ENCODE measurements around the gene BEX1. TPM values are rescaled to one million over a fixed set of nuclear protein-coding genes. Genes with fewer than 3 reads are reported as not detected.
A peak's percentile ranks its signal among the peaks of the same experiment; 100 is the strongest.

The BEX1 gene
- total RNA-seq, 2 donors from 2014 or later, result 83.6 to 144 TPM

DNA sequence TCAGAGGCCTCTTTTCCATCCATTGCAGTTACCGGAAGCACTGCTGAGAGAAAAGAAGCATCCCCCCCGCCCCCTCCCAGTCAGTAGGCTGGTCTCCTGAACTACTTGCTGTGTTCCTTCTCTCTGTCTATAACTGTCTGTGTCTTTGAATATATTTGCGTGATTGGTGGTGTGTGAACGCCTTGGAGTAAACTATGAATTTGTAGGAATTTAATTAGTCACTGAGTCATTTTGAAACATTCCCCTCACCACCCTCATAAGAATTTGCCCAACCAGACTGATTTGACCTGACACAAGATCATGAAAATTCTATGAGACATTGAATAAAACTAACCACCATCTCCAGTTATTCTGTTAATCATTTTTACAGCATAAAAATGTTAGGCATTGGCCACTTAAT lies 35.7 kb upstream of the BEX1 start:
- no peaks in the 10 kb centered on the region for H3K36me3 ChIP-seq (ENCODE audit: control insufficient read depth, insufficient read depth, low read length)
- Mint-ChIP-seq H3K27ac (no peak overlapping the region), H3K36me3 (ENCODE audit: low read depth) (no peaks in the 10 kb centered on the region), H3K4me1 (peaks cover 16% of the 10 kb centered on the region), H3K9me3 (peaks cover 50% of the 10 kb centered on the region), H3K4me3 (no peak overlapping the region), H3K27me3 (ENCODE audit: insufficient read depth) (no peaks in the 10 kb centered on the region)
- H3K27ac ChIP-seq (ENCODE audit: low read depth, low read length), result no peak overlapping the region
- no peak overlapping the region for H3K4me3 ChIP-seq (ENCODE audit: low read length)
- DNase-seq, result no peak
- WGBS, 2 experiments (ENCODE audit: insufficient coverage in 1 of 2, insufficient read length in 1 of 2), result 83% methylated on average over 2 of the region's 4 CpGs; no CpG with 5 or more reads in 1 of the 2 experiments
- no peaks in the 10 kb centered on the region for H3K4me1 ChIP-seq (ENCODE audit: control insufficient read depth, insufficient read depth, low read length)
- no peaks in the 10 kb centered on the region for H3K27me3 ChIP-seq (ENCODE audit: control insufficient read depth, insufficient read depth, low read length, poor library complexity, severe bottlenecking)
- H3K9me3 ChIP-seq (ENCODE audit: control insufficient read depth, low read length), result no peaks in the 10 kb centered on the region
- TF ChIP-seq, protein P1, sequence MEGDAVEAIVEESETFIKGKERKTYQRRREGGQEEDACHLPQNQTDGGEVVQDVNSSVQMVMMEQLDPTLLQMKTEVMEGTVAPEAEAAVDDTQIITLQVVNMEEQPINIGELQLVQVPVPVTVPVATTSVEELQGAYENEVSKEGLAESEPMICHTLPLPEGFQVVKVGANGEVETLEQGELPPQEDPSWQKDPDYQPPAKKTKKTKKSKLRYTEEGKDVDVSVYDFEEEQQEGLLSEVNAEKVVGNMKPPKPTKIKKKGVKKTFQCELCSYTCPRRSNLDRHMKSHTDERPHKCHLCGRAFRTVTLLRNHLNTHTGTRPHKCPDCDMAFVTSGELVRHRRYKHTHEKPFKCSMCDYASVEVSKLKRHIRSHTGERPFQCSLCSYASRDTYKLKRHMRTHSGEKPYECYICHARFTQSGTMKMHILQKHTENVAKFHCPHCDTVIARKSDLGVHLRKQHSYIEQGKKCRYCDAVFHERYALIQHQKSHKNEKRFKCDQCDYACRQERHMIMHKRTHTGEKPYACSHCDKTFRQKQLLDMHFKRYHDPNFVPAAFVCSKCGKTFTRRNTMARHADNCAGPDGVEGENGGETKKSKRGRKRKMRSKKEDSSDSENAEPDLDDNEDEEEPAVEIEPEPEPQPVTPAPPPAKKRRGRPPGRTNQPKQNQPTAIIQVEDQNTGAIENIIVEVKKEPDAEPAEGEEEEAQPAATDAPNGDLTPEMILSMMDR (conservative IDR thresholded peaks at IDR 0.05), result no peak
- H3K9ac ChIP-seq (ENCODE audit: extremely low read depth, low read length, poor library complexity, severe bottlenecking), result no peak overlapping the region

DNA sequence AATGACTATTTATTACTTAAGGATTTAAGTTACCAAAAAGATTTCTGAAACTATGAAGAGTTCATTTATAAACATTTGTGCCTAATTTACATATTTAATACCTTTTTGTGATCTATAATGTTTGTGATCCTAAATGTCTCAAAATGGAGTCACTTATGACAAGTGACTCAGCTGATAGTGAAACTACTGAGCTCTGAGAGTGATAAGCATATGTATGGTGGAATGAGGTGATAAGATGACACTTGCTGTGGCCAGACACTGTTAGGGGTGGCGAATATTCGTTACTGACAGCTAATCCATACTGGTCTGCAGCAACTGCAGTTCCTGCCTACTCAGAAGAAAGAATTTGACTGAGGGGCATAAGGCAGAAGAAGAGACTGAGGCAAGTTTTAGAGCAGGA lies 34.5 kb upstream of the BEX1 start:
- Mint-ChIP-seq H3K4me1 (peaks cover 16% of the 10 kb centered on the region), H3K9me3 (peaks cover 52% of the 10 kb centered on the region), H3K27ac (no peak overlapping the region), H3K36me3 (ENCODE audit: low read depth) (no peaks in the 10 kb centered on the region), H3K27me3 (ENCODE audit: insufficient read depth) (no peaks in the 10 kb centered on the region), H3K4me3 (no peak overlapping the region)
- 17 to 64% methylated on average over 1 to 2 of the region's 2 CpGs for WGBS, 2 experiments (ENCODE audit: insufficient coverage in 1 of 2, insufficient read length in 1 of 2)
- H3K27me3 ChIP-seq (ENCODE audit: control insufficient read depth, insufficient read depth, low read length, poor library complexity, severe bottlenecking), result no peaks in the 10 kb centered on the region
- no peaks in the 10 kb centered on the region for H3K36me3 ChIP-seq (ENCODE audit: control insufficient read depth, insufficient read depth, low read length)
- no peak overlapping the region for H3K9ac ChIP-seq (ENCODE audit: extremely low read depth, low read length, poor library complexity, severe bottlenecking)
- H3K27ac ChIP-seq (ENCODE audit: low read depth, low read length), result no peak overlapping the region
- H3K4me1 ChIP-seq (ENCODE audit: control insufficient read depth, insufficient read depth, low read length), result no peaks in the 10 kb centered on the region
- no peak overlapping the region for H3K4me3 ChIP-seq (ENCODE audit: low read length)
- no peaks in the 10 kb centered on the region for H3K9me3 ChIP-seq (ENCODE audit: control insufficient read depth, low read length)
- peak; percentile 49 for DNase-seq
- TF ChIP-seq, protein P1 (conservative IDR thresholded peaks at IDR 0.05), result no peak

DNA sequence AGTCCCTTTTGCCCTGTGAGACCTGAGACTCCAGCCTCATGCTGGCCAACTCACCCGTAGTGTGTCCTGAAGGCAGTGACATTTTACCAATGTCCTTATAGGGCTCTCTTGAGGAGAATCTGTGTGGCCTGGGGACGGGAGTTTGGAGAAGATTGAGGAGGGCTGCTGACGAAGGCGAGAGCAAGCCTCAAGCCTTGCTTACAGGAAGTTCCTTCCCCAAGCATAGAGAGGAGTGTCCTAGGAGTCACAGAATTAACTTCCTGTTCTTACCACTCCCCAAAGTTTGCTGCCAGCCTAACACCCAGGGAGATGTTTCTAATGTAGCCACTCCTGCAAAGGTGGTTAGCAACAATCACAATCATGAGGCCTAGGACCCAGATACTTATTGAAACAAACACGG lies 29.0 kb upstream of the BEX1 start, which contains the start of gene NXF3:
TSS of gene NXF3 (minus strand) at position 202 of the 400 bp plus-strand sequence. CDS start at position 82, 120 bp downstream.
- Mint-ChIP-seq H3K9me3 (peaks cover 36% of the 10 kb centered on the region), H3K4me3 (no peak within 1 kb of the TSS), H3K4me1 (no peaks in the 10 kb centered on the region), H3K36me3 (ENCODE audit: low read depth) (no peaks in the 10 kb centered on the region), H3K27ac (no peak within 1 kb of the TSS), H3K27me3 (ENCODE audit: insufficient read depth) (no peaks in the 10 kb centered on the region)
- no peak within 1 kb of the TSS for H3K4me3 ChIP-seq (ENCODE audit: low read length)
- H3K36me3 ChIP-seq (ENCODE audit: control insufficient read depth, insufficient read depth, low read length), result no peaks in the 10 kb centered on the region
- H3K9ac ChIP-seq (ENCODE audit: extremely low read depth, low read length, poor library complexity, severe bottlenecking), result no peak within 1 kb of the TSS
- 100% methylated on average over 2 to 5 of the region's 5 CpGs for WGBS, 2 experiments (ENCODE audit: insufficient coverage in 1 of 2, insufficient read length in 1 of 2)
- TF ChIP-seq, protein P1 (conservative IDR thresholded peaks at IDR 0.05), result no peak
- H3K4me1 ChIP-seq (ENCODE audit: control insufficient read depth, insufficient read depth, low read length), result no peaks in the 10 kb centered on the region
- no peak for DNase-seq
- H3K27me3 ChIP-seq (ENCODE audit: control insufficient read depth, insufficient read depth, low read length, poor library complexity, severe bottlenecking), result no peaks in the 10 kb centered on the region
- H3K9me3 ChIP-seq (ENCODE audit: control insufficient read depth, low read length), result no peaks in the 10 kb centered on the region
- no peak within 1 kb of the TSS for H3K27ac ChIP-seq (ENCODE audit: low read depth, low read length)

Measured in endodermal cell (in vitro differentiated cells).